ENCODE results near the gene PGLYRP2.

- TF ChIP-seq CTCF (IDR thresholded peaks at IDR 0.05) (no peak), EZH2phosphoT487 (IDR thresholded peaks at IDR 0.05) (no peak), EZH2 (IDR thresholded peaks at IDR 0.05) (no peak)
Observed at GRCh38 chr19:15487038-15487437, 7.7 kb upstream of the PGLYRP2 start.

All from neural progenitor cell (in vitro differentiated cells).